Measurements from ENCODE around the gene NOS1AP.

The NOS1AP gene

GRCh38 chr1:162153374-162153773 is 83.9 kb downstream of the NOS1AP start (continued):
- TF ChIP-seq TSHZ2 (CRISPR knock-in tag; IDR thresholded peaks at IDR 0.05) = no peak
- TF ChIP-seq PPARA (CRISPR knock-in tag; IDR thresholded peaks at IDR 0.05; ENCODE audit: borderline replicate concordance) = no peak
- no peak for TF ChIP-seq ZC3H10 (CRISPR knock-in tag; IDR thresholded peaks at IDR 0.05)
- no peak for TF ChIP-seq RARB (CRISPR knock-in tag; IDR thresholded peaks at IDR 0.05)

GRCh38 chr1:162157469-162157868 is 88.0 kb downstream of the NOS1AP start:
- TF ChIP-seq PPARA (CRISPR knock-in tag; IDR thresholded peaks at IDR 0.05; ENCODE audit: borderline replicate concordance) (no peak), OSR1 (CRISPR knock-in tag; IDR thresholded peaks at IDR 0.05) (no peak), ZNF565 (CRISPR knock-in tag; conservative IDR thresholded peaks at IDR 0.05; ENCODE audit: low read depth) (no peak), SNAI2 (CRISPR knock-in tag; IDR thresholded peaks at IDR 0.05) (no peak), ESRRG (CRISPR knock-in tag; IDR thresholded peaks at IDR 0.05) (no peak)
- TF ChIP-seq, protein P1, sequence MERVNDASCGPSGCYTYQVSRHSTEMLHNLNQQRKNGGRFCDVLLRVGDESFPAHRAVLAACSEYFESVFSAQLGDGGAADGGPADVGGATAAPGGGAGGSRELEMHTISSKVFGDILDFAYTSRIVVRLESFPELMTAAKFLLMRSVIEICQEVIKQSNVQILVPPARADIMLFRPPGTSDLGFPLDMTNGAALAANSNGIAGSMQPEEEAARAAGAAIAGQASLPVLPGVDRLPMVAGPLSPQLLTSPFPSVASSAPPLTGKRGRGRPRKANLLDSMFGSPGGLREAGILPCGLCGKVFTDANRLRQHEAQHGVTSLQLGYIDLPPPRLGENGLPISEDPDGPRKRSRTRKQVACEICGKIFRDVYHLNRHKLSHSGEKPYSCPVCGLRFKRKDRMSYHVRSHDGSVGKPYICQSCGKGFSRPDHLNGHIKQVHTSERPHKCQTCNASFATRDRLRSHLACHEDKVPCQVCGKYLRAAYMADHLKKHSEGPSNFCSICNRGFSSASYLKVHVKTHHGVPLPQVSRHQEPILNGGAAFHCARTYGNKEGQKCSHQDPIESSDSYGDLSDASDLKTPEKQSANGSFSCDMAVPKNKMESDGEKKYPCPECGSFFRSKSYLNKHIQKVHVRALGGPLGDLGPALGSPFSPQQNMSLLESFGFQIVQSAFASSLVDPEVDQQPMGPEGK (CRISPR knock-in tag; IDR thresholded peaks at IDR 0.05; ENCODE audit: borderline replicate concordance) = no peak
- no peak for ATAC-seq

GRCh38 chr1:162158624-162159271 is 89.3 kb downstream of the NOS1AP start:
- TF ChIP-seq ZNF70 (CRISPR knock-in tag; IDR thresholded peaks at IDR 0.05) = no peak
- TF ChIP-seq ZC3H10 (CRISPR knock-in tag; IDR thresholded peaks at IDR 0.05) = no peak
- no peak for TF ChIP-seq CREB5 (CRISPR knock-in tag; IDR thresholded peaks at IDR 0.05; ENCODE audit: low read depth)
- no peak for TF ChIP-seq ZNF565 (CRISPR knock-in tag; conservative IDR thresholded peaks at IDR 0.05; ENCODE audit: low read depth)
- TF ChIP-seq GLIS3 (CRISPR knock-in tag; IDR thresholded peaks at IDR 0.05) = no peak
- TF ChIP-seq SNAI2 (CRISPR knock-in tag; IDR thresholded peaks at IDR 0.05) = no peak
- TF ChIP-seq OSR1 (CRISPR knock-in tag; IDR thresholded peaks at IDR 0.05) = no peak
- TF ChIP-seq ISL1 (CRISPR knock-in tag; IDR thresholded peaks at IDR 0.05) = no peak
- TF ChIP-seq TSHZ2 (CRISPR knock-in tag; IDR thresholded peaks at IDR 0.05) = no peak
- TF ChIP-seq TCF4 (CRISPR knock-in tag; IDR thresholded peaks at IDR 0.05; ENCODE audit: borderline replicate concordance) = no peak
- no peak for TF ChIP-seq RARB (CRISPR knock-in tag; IDR thresholded peaks at IDR 0.05)
- TF ChIP-seq, protein P1 (CRISPR knock-in tag; IDR thresholded peaks at IDR 0.05; ENCODE audit: borderline replicate concordance) = no peak
- no peak for TF ChIP-seq ESRRG (CRISPR knock-in tag; IDR thresholded peaks at IDR 0.05)
- TF ChIP-seq CSDC2 (CRISPR knock-in tag; IDR thresholded peaks at IDR 0.05) = no peak
- no peak for TF ChIP-seq CSRNP3 (CRISPR knock-in tag; IDR thresholded peaks at IDR 0.05)
- TF ChIP-seq ZFP3 (CRISPR knock-in tag; IDR thresholded peaks at IDR 0.05) = no peak
- no peak for ATAC-seq

All from SK-N-SH treated with all-trans-retinoic acid at 6 μM for 48 hours (cell line).